Head of caudate nucleus (tissue), 42 donors: Measurements from ENCODE around the gene RSBN1.
A peak's percentile ranks its signal among the peaks of the same experiment; 100 is the strongest.
"Not testable (repeated sequence)": the region's sequence is repeated elsewhere in the genome, so short reads cannot be mapped to it uniquely, and the experiment has no call there.

Source experiments
- DNase-seq, 42 donors: peaks; one replicate each; pipeline versions ENCODE4 v3.0.0 to v3.0.0-alpha.2; 2020 to 2021; ENCODE audit warnings: mixed read lengths in 7 of 42
- intact Hi-C: fragments of 100-400 bp; cut with DNase I; formaldehyde crosslinking; loops from one replicate; pipeline ENCODE4 v1.15.0; 2022

The RSBN1 gene

GRCh38 chr1:113811888-113812660 is at the start of gene RSBN1:
Gene RSBN1, minus strand, starts transcription at chr1:113812476. Its CDS starts 64 bp downstream, at chr1:113812412.
- intact Hi-C loops, result loop anchor here (5.0 kb wide), 2 partner anchors 55 to 95 kb away; partner anchors contain the start of genes DCLRE1B and PHTF1
- peak; percentile 97 to 100 (median 99) for DNase-seq

GRCh38 chr1:113861641-113862040 is 49.4 kb upstream of the RSBN1 start:
- no peak for DNase-seq
- intact Hi-C loops, result no loop called here

GRCh38 chr1:113860891-113861290 is 48.6 kb upstream of the RSBN1 start:
- DNase-seq, result no peak
- intact Hi-C loops, result no loop called here

- intact Hi-C loops, result no loop called here
- no peak for DNase-seq
These were observed 47.4 kb upstream of the RSBN1 start for GRCh38 chr1:113859478-113860175.

GRCh38 chr1:113858982-113859381 is 46.7 kb upstream of the RSBN1 start:
- no peak for DNase-seq
- intact Hi-C loops, result no loop called here

- no peak for DNase-seq
- intact Hi-C loops, result no loop called here
These were observed 46.1 kb upstream of the RSBN1 start for GRCh38 chr1:113858418-113858817.

- DNase-seq, result no peak
- intact Hi-C loops, result no loop called here
These were observed 45.5 kb upstream of the RSBN1 start for GRCh38 chr1:113857776-113858175.

GRCh38 chr1:113856401-113856790 is 44.1 kb upstream of the RSBN1 start:
- intact Hi-C loops, result no loop called here
- DNase-seq, result no peak

- intact Hi-C loops, result no loop called here
- no peak for DNase-seq
These were observed 43.5 kb upstream of the RSBN1 start for GRCh38 chr1:113855630-113856400.

GRCh38 chr1:113854234-113854633 is 42.0 kb upstream of the RSBN1 start:
- intact Hi-C loops, result no loop called here
- no peak for DNase-seq

GRCh38 chr1:113852694-113853093 is 40.4 kb upstream of the RSBN1 start:
- DNase-seq, intact Hi-C loops: not testable (repeated sequence)

GRCh38 chr1:113850127-113850796 is 38.0 kb upstream of the RSBN1 start:
- no peak for DNase-seq
- intact Hi-C loops, result no loop called here

- DNase-seq, result no peak
- intact Hi-C loops, result no loop called here
These were observed 36.8 kb upstream of the RSBN1 start for GRCh38 chr1:113849072-113849471.

GRCh38 chr1:113846391-113847035 is 34.2 kb upstream of the RSBN1 start:
- DNase-seq, result no peak
- intact Hi-C loops, result no loop called here

- DNase-seq, result no peak
- intact Hi-C loops, result no loop called here
These were observed 24.3 kb upstream of the RSBN1 start for GRCh38 chr1:113836534-113836933.

GRCh38 chr1:113835686-113836290 is 23.5 kb upstream of the RSBN1 start:
- intact Hi-C loops, result no loop called here
- DNase-seq, result peak in 6 of 42 donors; percentile 7 to 67 (median 24)

- intact Hi-C loops, result no loop called here
- no peak for DNase-seq
These were observed 22.4 kb upstream of the RSBN1 start for GRCh38 chr1:113834716-113835115.

GRCh38 chr1:113830039-113830438 is 17.8 kb upstream of the RSBN1 start:
- intact Hi-C loops, result no loop called here
- no peak for DNase-seq
